HepG2 (cell line): ENCODE measurements around the gene RNF208. TPM values are rescaled to one million over a fixed set of nuclear protein-coding genes. Genes with fewer than 3 reads are reported as not detected.

Source experiments
- CCDC6 ChIP-seq: sonication (generic); formaldehyde crosslinking; IDR thresholded peaks from 2 replicates; pipeline ENCODE4 v1.8.1; 2022; ENCODE audit warnings: mild to moderate bottlenecking, missing genetic modification reagents, moderate library complexity
- DRAP1 ChIP-seq: IDR thresholded peaks from 2 replicates; pipeline ENCODE4 v1.6.1; 2016; ENCODE audit warnings: missing genetic modification reagents, missing compliant biosample characterization
- JUNB ChIP-seq: sonication (generic); formaldehyde crosslinking; IDR thresholded peaks from 2 replicates; pipeline ENCODE4 v1.8.0; 2022; ENCODE audit warnings: missing genetic modification reagents, mild to moderate bottlenecking, borderline replicate concordance
- KDM5B ChIP-seq: sonication (generic); formaldehyde crosslinking; IDR thresholded peaks from 2 replicates; pipeline ENCODE4 v1.4.0; 2020; ENCODE audit warnings: missing genetic modification reagents, mild to moderate bottlenecking, borderline replicate concordance
- MTF1 ChIP-seq: sonication (generic); formaldehyde crosslinking; IDR thresholded peaks from 2 replicates; pipeline ENCODE4 v1.5.0; 2020; ENCODE audit warnings: missing genetic modification reagents
- MXD4 ChIP-seq: IDR thresholded peaks from 2 replicates; pipeline ENCODE4 v1.6.1; 2016; ENCODE audit warnings: mild to moderate bottlenecking, missing biosample characterization, missing genetic modification reagents
- RAD51 ChIP-seq: fragments of 450-650 bp; IDR thresholded peaks from 2 replicates; pipeline ENCODE4 v1.6.1; 2016; ENCODE audit warnings: borderline replicate concordance
- RBM22 ChIP-seq: fragments of 200-400 bp; formaldehyde crosslinking; optimal IDR thresholded peaks from 2 replicates; pipeline ENCODE3; 2017; ENCODE audit warnings: mild to moderate bottlenecking, low read length, moderate library complexity
- REL ChIP-seq: sonication (generic); formaldehyde crosslinking; conservative IDR thresholded peaks from 2 replicates; pipeline ENCODE4 v1.8.0; 2022; ENCODE audit warnings: mild to moderate bottlenecking, missing genetic modification reagents, moderate library complexity
- RXRB ChIP-seq: IDR thresholded peaks from 2 replicates; pipeline ENCODE4 v1.6.1; 2016; ENCODE audit warnings: borderline replicate concordance, missing genetic modification reagents, missing compliant biosample characterization
- ZFAT ChIP-seq: sonication (generic); formaldehyde crosslinking; conservative IDR thresholded peaks from 2 replicates; pipeline ENCODE4 v1.8.1; 2023; ENCODE audit warnings: missing genetic modification reagents, inconsistent platforms
- ZNF124 ChIP-seq: sonication (generic); formaldehyde crosslinking; IDR thresholded peaks from 2 replicates; pipeline ENCODE4 v1.4.0; 2020; ENCODE audit warnings: missing genetic modification reagents
- ZNF142 ChIP-seq: sonication (generic); formaldehyde crosslinking; IDR thresholded peaks from 2 replicates; pipeline ENCODE4 v1.4.0; 2020; ENCODE audit warnings: missing genetic modification reagents
- ZNF781 ChIP-seq: sonication (generic); formaldehyde crosslinking; IDR thresholded peaks from 2 replicates; pipeline ENCODE4 v1.5.1; 2020; ENCODE audit warnings: borderline replicate concordance, mild to moderate bottlenecking, missing genetic modification reagents; ENCODE audit errors: not compliant biosample characterization
- ZSCAN25 ChIP-seq: sonication (generic); formaldehyde crosslinking; IDR thresholded peaks from 2 replicates; pipeline ENCODE4 v1.8.0; 2022; ENCODE audit warnings: mild to moderate bottlenecking, missing genetic modification reagents
- polyA plus RNA-seq, 8 experiments: library from polyadenylated mRNA; depleted of rRNA in 3 of 8; stranded (reverse) in 7 of 8; unstranded in 1 of 8; fragments of >200 nt; fragmentation: Illumina TruSeq in 4 of 8; extraction: Trizol in 4 of 8; gene quantifications; 2 replicates each; pipeline versions ENCODE4 v1.2.1 to v1.2.3, GENCODE V29; 2011 to 2016; ENCODE audit warnings: low read depth in 4 of 8, missing spikeins in 1 of 8, mixed read lengths in 1 of 8; ENCODE audit not compliant: insufficient read depth in 1 of 8
- total RNA-seq, 5 experiments: library from RNA; depleted of rRNA; stranded (reverse); fragments of >200 nt; fragmentation: Illumina TruSeq; extraction: Trizol; gene quantifications; 2 replicates each; pipeline ENCODE4 v1.2.3, GENCODE V29; 2016; ENCODE audit warnings: low read depth in 1 of 5
- TF ChIP-seq, protein P1 (sequence below): sonication (generic); formaldehyde crosslinking; IDR thresholded peaks from 2 replicates; pipeline ENCODE4 v1.5.0; 2020; ENCODE audit warnings: mild to moderate bottlenecking, missing genetic modification reagents, borderline replicate concordance

RNF208 gene
- total and polyA plus RNA-seq, 2 of the 13 experiments (the other 11 are each of a cell fraction or from before 2014, with no cell fraction given), result 1.6 to 2.1 TPM

DNA sequence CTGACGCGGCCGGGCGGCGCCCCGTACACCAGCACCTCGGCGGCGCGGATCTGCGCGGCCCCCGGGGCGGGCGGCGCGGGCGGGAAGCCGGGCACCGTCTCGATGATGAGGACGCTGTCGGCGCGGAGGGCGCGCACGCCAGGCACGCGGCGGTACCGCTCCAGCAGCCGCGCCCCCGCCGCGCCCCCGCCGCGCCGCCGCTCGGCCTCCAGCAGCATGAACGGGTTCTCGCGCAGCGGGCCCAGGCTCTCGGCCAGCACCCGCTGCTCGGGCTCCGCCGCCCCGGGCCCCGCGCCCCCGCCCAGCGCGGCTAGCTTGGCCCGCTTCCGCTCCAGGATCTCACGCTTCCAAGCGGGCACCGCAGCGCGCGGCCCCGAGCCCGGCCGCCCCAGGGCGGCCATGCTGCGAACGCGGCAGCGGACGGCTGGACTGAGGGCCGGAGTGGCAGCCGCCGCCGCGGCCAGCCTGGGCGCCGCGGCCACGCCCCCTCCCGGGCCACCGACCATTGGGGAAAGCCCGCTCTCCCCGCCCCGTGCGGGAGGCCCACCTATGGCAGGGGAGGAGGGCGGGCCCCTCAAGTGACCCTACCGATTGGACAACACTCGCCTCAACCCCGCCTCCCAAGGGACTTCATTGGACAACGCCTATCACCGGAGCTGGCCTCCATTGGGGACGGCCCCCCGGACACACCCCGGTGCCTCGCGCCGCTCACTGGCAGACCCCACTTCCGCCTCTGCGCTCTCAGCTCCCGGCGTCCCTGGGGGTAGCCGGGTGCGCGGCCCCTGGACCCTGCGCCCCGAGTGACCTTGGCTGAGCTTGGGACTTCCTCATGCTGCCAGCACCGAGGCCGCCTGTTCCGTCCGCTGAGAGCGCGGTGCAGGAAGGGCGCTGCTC is 21.5 kb downstream of the RNF208 start, which contains the start of gene TPRN (continued):
- TF ChIP-seq ZNF142 (CRISPR knock-in tag) (peak; percentile 50; the same call in 1 of the 2 replicates), MXD4 (CRISPR knock-in tag) (0 out of 2 replicates have a peak, but pooled peaks have one; percentile 86), ZNF781 (CRISPR knock-in tag) (peak; percentile 62), MTF1 (CRISPR knock-in tag) (0 out of 2 replicates have a peak, but pooled peaks have one; percentile 16), ZSCAN25 (0 out of 2 replicates have a peak, but pooled peaks have one; percentile 31), KDM5B (CRISPR knock-in tag) (peak; percentile 82; the same call in 1 of the 2 replicates), RBM22 (peak; percentile 69), ZNF124 (CRISPR knock-in tag) (no peak; the same call in 1 of the 2 replicates), RAD51 (no peak), DRAP1 (CRISPR knock-in tag) (peak; percentile 87), JUNB (CRISPR knock-in tag) (no peak), ZFAT (CRISPR knock-in tag) (0 out of 2 replicates have a peak, but pooled peaks have one; percentile 52), CCDC6 (CRISPR knock-in tag) (0 out of 2 replicates have a peak, but pooled peaks have one; percentile 47), REL (CRISPR knock-in tag) (peak; percentile 72; the same call in 1 of the 2 replicates), RXRB (peak; percentile 87)
- TF ChIP-seq, protein P1, sequence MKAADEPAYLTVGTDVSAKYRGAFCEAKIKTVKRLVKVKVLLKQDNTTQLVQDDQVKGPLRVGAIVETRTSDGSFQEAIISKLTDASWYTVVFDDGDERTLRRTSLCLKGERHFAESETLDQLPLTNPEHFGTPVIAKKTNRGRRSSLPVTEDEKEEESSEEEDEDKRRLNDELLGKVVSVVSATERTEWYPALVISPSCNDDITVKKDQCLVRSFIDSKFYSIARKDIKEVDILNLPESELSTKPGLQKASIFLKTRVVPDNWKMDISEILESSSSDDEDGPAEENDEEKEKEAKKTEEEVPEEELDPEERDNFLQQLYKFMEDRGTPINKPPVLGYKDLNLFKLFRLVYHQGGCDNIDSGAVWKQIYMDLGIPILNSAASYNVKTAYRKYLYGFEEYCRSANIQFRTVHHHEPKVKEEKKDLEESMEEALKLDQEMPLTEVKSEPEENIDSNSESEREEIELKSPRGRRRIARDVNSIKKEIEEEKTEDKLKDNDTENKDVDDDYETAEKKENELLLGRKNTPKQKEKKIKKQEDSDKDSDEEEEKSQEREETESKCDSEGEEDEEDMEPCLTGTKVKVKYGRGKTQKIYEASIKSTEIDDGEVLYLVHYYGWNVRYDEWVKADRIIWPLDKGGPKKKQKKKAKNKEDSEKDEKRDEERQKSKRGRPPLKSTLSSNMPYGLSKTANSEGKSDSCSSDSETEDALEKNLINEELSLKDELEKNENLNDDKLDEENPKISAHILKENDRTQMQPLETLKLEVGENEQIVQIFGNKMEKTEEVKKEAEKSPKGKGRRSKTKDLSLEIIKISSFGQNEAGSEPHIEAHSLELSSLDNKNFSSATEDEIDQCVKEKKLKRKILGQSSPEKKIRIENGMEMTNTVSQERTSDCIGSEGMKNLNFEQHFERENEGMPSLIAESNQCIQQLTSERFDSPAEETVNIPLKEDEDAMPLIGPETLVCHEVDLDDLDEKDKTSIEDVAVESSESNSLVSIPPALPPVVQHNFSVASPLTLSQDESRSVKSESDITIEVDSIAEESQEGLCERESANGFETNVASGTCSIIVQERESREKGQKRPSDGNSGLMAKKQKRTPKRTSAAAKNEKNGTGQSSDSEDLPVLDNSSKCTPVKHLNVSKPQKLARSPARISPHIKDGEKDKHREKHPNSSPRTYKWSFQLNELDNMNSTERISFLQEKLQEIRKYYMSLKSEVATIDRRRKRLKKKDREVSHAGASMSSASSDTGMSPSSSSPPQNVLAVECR, result peak; percentile 96
